Measurements from ENCODE around the gene MZF1.

Gene MZF1

GRCh38 chr19:58513694-58514563, 59.2 kb downstream of the MZF1 start:
- Histone ChIP-seq H2AFZ (ENCODE audit: low read depth, low read length) (no peak overlapping the region), H3K4me3 (ENCODE audit: low read length) (no peak overlapping the region)

DNA sequence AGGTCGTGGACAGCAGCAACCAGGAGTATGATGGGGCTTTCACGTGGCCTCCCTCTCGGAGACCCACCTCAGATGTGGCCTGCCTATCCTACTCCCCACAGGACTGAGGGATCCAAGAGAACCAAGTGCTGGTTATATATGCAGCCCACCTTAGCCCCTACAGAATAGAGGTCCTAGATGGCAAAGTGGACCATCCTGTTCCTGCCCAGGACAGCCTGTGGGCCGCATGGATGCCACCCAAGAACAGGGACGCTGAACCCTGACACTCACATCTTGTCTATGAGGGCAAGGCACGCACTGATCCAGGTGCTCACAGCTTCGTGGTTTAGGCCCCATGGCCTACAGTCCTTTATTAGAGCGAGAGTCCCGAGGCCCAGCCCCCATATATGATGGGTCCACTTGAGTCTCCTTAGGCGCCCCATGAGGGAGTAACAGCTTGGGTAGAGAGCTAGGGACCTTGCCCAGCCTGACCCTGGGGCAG, 59.9 kb downstream of the MZF1 start:
- Histone ChIP-seq H2AFZ (ENCODE audit: low read depth, low read length) (no peak overlapping the region), H3K27me3 (ENCODE audit: insufficient read depth, low read length) (no peaks in the 10 kb centered on the region), H3K4me3 (ENCODE audit: low read length) (no peak overlapping the region), H3K4me1 (ENCODE audit: insufficient read depth, low read length) (peaks cover 4% of the 10 kb centered on the region), H3K36me3 (ENCODE audit: insufficient read depth, low read length) (peaks cover 37% of the 10 kb centered on the region), H3K9me3 (ENCODE audit: low read length) (peaks cover 2% of the 10 kb centered on the region)

More at GRCh38 chr19:58513694-58514563, 59.2 kb downstream of the MZF1 start:
- H3K27me3 ChIP-seq (ENCODE audit: insufficient read depth, low read length), result no peaks in the 10 kb centered on the region
- peaks cover 37% of the 10 kb centered on the region for H3K36me3 ChIP-seq (ENCODE audit: insufficient read depth, low read length)
- peaks cover 7% of the 10 kb centered on the region for H3K4me1 ChIP-seq (ENCODE audit: insufficient read depth, low read length)
- peaks cover 2% of the 10 kb centered on the region for H3K9me3 ChIP-seq (ENCODE audit: low read length)
